ENCODE results near the gene SMIM20.

SMIM20 gene

GRCh38 chr4:25977397-25978170, 63.6 kb downstream of the SMIM20 start:
- Histone ChIP-seq H3K4me1 (ENCODE audit: control extremely low read depth in 1 of 4, control insufficient read depth in 4 of 4, insufficient read depth in 4 of 4, low read length in 3 of 4) (no peaks in the 10 kb centered on the region), H3K9me3 (ENCODE audit: control extremely low read depth in 1 of 5, control insufficient read depth in 4 of 5, insufficient read depth in 2 of 5, low read depth in 1 of 5, low read length in 4 of 5) (peaks cover 0 to 4% (median 0%) of the 10 kb centered on the region in 5 experiments), H3K27me3 (replicated peaks in 2 of 5; ENCODE audit: control insufficient read depth in 4 of 5, insufficient read depth in 5 of 5, low read length in 4 of 5) (no peaks in the 10 kb centered on the region), H3K4me3 (ENCODE audit: control insufficient read depth in 1 of 7, extremely low read depth in 1 of 7, insufficient read depth in 4 of 7, low read depth in 2 of 7, low read length in 6 of 7) (no peak overlapping the region), H3K36me3 (ENCODE audit: control insufficient read depth in 4 of 4, insufficient read depth in 4 of 4, low read length in 3 of 4) (no peaks in the 10 kb centered on the region), H3K27ac (ENCODE audit: insufficient read depth in 1 of 2, low read depth in 1 of 2, low read length in 2 of 2, poor library complexity in 1 of 2, severe bottlenecking in 2 of 2) (no peak overlapping the region)
- CTCF ChIA-PET, result interaction anchor here (0.9 to 1.1 kb wide), 2 partner anchors 10 to 12 kb away, joined by 4 to 5 read pairs; no protein-coding TSS in a partner anchor
- POLR2A ChIA-PET, result no interaction called here
- 95% methylated on average over 11 of the region's 12 CpGs for WGBS (ENCODE audit: insufficient coverage)
- no peak for DNase-seq

- Histone ChIP-seq H3K9me3 (ENCODE audit: control extremely low read depth in 1 of 5, control insufficient read depth in 4 of 5, insufficient read depth in 2 of 5, low read depth in 1 of 5, low read length in 4 of 5) (peaks cover 0 to 4% (median 0%) of the 10 kb centered on the region in 5 experiments), H3K27ac (ENCODE audit: insufficient read depth in 1 of 2, low read depth in 1 of 2, low read length in 2 of 2, poor library complexity in 1 of 2, severe bottlenecking in 2 of 2) (no peak overlapping the region), H3K4me3 (ENCODE audit: control insufficient read depth in 1 of 7, extremely low read depth in 1 of 7, insufficient read depth in 4 of 7, low read depth in 2 of 7, low read length in 6 of 7) (no peak overlapping the region), H3K4me1 (ENCODE audit: control extremely low read depth in 1 of 4, control insufficient read depth in 4 of 4, insufficient read depth in 4 of 4, low read length in 3 of 4) (no peaks in the 10 kb centered on the region), H3K36me3 (ENCODE audit: control insufficient read depth in 4 of 4, insufficient read depth in 4 of 4, low read length in 3 of 4) (no peaks in the 10 kb centered on the region), H3K27me3 (replicated peaks in 2 of 5; ENCODE audit: control insufficient read depth in 4 of 5, insufficient read depth in 5 of 5, low read length in 4 of 5) (no peaks in the 10 kb centered on the region)
- ChIA-PET CTCF (interaction anchor here (0.9 to 1.1 kb wide), 2 partner anchors 10 to 11 kb away, joined by 4 to 5 read pairs; no protein-coding TSS in a partner anchor), POLR2A (no interaction called here)
- 87% methylated on average over 8 of the region's 8 CpGs for WGBS (ENCODE audit: insufficient coverage)
- no peak for DNase-seq
Observed at GRCh38 chr4:25978327-25978726, 64.3 kb downstream of the SMIM20 start.

Data from common myeloid progenitor, CD34-positive (primary cell).